Melanocyte of skin (primary cell): ENCODE measurements around the gene MRPL27. TPM values are rescaled to one million over a fixed set of nuclear protein-coding genes. Genes with fewer than 3 reads are reported as not detected.

Source experiments
- small RNA-seq, 2 donors: library from RNA; depleted of rRNA; stranded (forward); fragments of <200 nt; gene quantifications; one replicate each; pipeline ENCODE3, GENCODE V24; 2012
- total RNA-seq, 2 donors: library from RNA; depleted of rRNA; stranded (reverse); fragments of >200 nt; gene quantifications; 2 replicates each; pipeline ENCODE4 v1.2.3, GENCODE V29; 2012

Gene MRPL27
- 10 to 100 TPM; 76.9 to 85.0 TPM for total RNA-seq

DNA sequence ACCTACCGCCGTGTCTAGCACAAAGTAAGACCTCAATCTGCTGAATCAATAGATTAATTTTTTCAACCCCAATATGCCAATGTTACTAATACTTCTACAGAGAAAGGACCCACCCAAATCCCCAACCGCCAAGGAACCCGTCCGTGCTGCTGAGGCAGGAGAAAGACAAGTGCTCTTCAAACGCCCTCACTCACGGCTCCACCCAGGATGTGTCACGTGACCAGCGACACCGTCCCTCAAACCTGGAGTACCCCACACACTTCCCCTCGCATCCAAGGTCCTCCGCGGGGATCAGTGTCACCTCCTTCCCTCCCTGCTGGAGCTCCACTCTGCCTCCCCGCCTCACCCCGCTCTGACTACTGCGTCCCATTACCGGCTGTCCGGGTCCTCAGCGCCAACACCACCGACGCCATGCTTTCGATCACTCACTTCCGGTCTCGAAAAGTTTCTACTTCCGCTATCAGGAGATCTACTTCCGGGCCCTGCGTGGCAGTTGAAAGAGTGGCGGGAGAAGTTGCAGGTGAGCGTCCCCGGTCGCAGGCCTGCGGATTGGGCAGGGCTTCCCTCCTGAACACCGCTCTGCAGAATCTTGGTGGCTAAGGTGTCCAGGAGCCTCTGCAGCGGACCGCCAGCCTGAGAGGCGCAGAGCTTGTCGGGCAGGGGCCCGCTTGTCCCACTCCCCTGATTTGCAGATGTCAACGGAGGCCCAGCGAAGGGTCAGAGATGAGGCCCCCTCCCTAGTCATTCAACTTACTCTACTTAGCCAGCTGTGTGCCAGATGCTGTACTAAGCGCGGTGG lies at the start of gene MRPL27, which contains the start of gene EME1:
Gene MRPL27 (minus strand): TSS at position 427 of the 799 bp plus-strand sequence. CDS start 14 bp downstream, at position 413.
Gene EME1 (plus strand): TSS at position 472 of the 799 bp plus-strand sequence. CDS start 1,980 bp downstream, outside the sequence.

DNA sequence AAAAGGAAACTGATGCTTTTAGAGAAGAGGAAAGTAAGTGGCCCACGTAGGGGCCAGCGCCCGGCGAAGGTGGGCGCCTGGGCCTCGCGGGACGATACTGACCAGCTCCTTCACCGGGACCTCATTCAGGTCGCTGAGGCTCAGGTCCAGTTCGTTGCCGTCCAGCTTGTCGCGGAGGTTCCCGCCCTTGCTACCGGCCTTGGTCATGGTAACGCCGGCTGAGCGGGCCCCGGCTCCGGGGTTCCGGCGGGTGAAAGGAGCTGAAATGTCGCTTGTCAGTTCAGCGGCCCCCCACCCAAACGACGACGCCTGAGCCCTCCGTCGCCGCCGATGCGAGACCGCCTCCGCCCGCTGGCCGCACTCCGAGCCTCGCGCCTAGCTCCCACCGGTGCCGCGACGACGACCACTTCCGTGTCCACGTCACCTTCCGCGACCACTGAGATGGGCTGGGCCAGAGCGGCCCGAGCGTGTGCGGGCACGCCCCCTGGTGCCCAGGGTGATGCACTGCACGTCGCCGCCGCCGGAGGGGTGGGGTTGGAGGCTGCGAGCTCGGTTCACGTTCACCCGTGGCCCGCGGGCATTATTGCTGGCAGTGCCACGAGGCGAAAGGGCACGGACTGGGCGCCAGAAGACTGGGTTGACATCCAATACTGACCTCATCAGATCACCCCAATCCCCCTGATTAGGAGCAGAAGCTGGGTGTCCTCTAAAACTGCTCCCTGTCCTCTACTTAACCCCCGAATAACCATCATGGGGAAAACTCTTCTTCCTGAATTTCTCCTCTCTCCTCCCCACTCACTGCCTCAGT lies 24.3 kb upstream of the MRPL27 start, which contains the start of gene LRRC59:
Gene LRRC59 (minus strand): TSS at position 413 of the 808 bp plus-strand sequence. CDS start 206 bp downstream, at position 207.

DNA sequence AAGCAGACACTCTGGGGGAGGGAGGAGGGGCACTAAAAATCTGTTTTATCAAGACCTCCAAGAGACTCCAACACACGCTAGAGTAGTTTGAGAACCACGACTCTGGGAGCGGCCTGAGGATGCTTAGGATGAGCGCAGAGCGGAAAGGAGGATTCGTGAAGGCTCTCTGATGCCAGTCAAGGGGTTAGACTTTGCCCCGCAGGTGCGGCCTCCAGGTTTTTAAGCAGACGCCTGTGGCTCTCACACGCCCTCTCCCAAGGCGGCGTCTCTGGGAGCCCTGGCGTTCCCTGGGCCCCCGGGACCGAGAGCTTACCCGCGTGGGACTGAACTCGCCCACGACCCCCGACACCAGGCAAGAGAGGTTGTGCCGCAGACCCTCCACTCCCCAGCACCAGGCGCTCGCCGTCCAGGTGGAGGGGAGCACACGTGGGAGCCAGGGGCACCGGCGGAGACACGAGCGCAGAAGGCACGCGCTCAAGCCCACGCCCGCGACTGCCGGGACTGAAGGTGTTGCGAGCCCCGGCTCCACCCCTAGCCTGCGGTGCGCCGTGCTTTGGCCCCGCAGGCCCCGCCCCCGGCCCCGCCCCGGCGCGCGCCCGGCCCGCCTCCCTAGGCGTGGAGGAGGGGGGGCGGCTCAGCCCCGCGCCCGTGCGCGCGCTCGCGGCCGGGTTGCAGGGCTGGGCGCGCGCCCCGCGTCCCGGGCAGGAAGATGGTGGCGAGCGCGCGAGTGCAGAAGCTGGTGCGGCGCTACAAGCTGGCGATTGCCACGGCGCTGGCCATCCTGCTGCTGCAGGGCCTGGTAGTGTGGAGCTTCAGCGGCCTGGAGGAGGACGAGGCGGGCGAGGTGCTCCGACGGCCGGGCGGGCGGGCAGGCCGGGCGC lies 27.3 kb downstream of the MRPL27 start, which contains the start of gene XYLT2:
Gene XYLT2 (plus strand): TSS at position 695 of the 881 bp plus-strand sequence. CDS start 15 bp downstream, at position 710.

Small RNA genes lying within 50 kb of the gene (small RNA-seq; reads per million reads assigned to genes)
- 0 reads per million in 2 donors for gene RF00019

Other genes with a start within 250 kb of the MRPL27 start
- under 1 TPM; 0.33 to 0.34 TPM for gene SAMD14, start 243.0 kb downstream of the MRPL27 start, total RNA-seq
- 10 to 100 TPM; 22.7 to 24.3 TPM for gene PPP1R9B, start 222.5 kb downstream of the MRPL27 start, total RNA-seq
- not detected for gene SGCA, start 207.2 kb downstream of the MRPL27 start, total RNA-seq
- 1 to 10 TPM; 2.1 to 10.0 TPM for gene COL1A1, start 171.6 kb downstream of the MRPL27 start, total RNA-seq
- gene TMEM92, start 98.7 kb downstream of the MRPL27 start, total RNA-seq, result not detected
- gene XYLT2, start 27.1 kb downstream of the MRPL27 start, total RNA-seq, result 10 to 100 TPM; 29.6 to 37.0 TPM
- 10 to 100 TPM in 1 of 2 donors, 1 to 10 TPM in 1; 5.5 to 15.7 TPM for gene EME1, start within 50 bp of the MRPL27 start, total RNA-seq
- 100 to 1,000 TPM in 1 of 2 donors, 10 to 100 TPM in 1; 82.6 to 177 TPM for gene LRRC59, start 24.3 kb upstream of the MRPL27 start, total RNA-seq
- 10 to 100 TPM; 20.3 to 22.4 TPM for gene ACSF2, start 53.0 kb upstream of the MRPL27 start, total RNA-seq
- not detected for gene CHAD, start 95.7 kb upstream of the MRPL27 start, total RNA-seq
- 10 to 100 TPM; 21.6 to 29.6 TPM for gene RSAD1, start 105.7 kb upstream of the MRPL27 start, total RNA-seq
- gene MYCBPAP, start 135.3 kb upstream of the MRPL27 start, total RNA-seq, result under 1 TPM in 1 of 2 donors, not detected in 1; 0.34 TPM
- gene EPN3, start 159.6 kb upstream of the MRPL27 start, total RNA-seq, result not detected
- gene SPATA20, start 174.0 kb upstream of the MRPL27 start, total RNA-seq, result 10 to 100 TPM; 19.0 to 66.1 TPM
- gene CACNA1G, start 187.5 kb upstream of the MRPL27 start, total RNA-seq, result under 1 TPM in 1 of 2 donors, not detected in 1; under 0.01 TPM